SH-SY5Y (cell line): ENCODE results near the gene GRPR.

Source experiments
- GATA2 ChIP-seq: IDR thresholded peaks from 2 replicates; pipeline ENCODE4 v1.6.1; 2011; ENCODE audit warnings: mild to moderate bottlenecking, low read depth, low read length
- GATA3 ChIP-seq: IDR thresholded peaks from 2 replicates; pipeline ENCODE4 v1.6.1; 2011; ENCODE audit warnings: low read depth, mild to moderate bottlenecking, low read length, moderate library complexity

Gene GRPR

DNA sequence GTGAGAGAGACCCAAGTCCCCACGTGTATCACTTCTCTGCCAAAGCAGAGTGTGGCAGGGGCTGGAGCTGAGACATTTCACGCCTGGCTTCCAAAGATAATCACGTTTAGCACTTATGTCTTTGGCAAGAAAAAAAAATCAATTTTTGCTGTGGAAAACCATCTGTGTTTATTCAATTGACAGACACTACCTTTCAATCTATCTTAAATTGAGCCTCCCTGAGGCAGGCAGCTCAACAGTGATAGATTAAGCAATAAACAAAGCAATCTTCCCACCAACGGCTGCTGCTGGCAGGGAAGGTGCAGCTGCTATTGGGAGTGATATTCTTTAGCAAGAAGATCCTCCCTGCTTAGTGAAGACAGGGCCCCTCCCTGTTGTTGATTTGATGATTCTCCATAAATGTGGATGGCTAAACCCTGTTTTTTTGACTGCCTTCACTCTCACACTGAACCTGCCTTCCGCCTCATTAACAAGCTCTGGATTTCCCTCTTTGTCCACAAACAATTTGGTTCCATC is 32.3 kb downstream of the GRPR start:
- TF ChIP-seq GATA3 = no peak
- TF ChIP-seq GATA2 = no peak

DNA sequence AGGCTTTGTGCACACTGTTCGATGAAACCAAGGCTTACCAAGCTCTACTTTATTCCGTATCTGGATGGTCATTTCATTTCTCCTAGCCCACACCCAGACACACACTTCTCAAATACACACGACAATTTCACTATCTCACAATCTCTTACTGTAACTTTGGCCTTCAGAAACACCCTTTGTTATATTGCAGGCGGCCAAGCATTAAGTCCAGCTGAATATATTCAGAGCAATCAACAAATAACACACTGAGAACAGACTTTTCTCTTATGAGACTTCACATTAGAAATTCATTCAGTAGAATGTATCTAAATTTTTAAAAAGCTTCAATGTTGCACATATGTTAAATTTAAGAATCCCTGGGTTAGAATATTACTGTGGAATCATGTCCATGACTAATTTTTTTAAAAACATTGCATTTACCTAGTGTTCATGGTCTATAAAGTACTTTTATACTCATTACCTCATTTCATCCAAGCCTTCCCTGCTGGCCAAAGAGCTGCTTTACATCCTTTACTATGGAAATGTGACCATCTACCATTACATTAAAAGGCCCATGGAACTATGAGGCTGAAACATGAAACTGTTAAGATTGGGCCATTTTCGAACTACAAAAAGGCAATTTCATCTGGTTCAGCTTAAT is 33.4 kb downstream of the GRPR start:
- no peak for TF ChIP-seq GATA3
- TF ChIP-seq GATA2 = no peak

DNA sequence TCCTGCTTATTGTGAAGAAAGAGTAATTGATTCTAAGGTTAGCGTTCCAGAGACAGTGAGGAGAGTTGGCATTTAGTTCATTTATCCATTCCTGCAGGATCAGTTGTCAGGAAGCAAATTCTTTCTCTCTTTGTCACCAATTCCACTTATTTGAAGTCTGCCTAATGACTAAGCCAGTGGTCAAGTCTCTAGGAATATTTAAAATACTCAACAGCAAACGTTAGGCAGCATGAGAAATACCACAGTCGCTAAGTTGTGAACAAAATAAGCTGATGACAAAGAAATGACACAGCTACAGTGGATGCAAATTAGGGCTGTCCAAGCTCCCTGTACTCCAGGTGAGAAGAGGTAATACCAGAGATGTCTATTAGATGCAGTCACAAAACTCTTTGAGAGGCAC is 37.4 kb downstream of the GRPR start:
- TF ChIP-seq GATA3 = no peak
- TF ChIP-seq GATA2 = no peak

DNA sequence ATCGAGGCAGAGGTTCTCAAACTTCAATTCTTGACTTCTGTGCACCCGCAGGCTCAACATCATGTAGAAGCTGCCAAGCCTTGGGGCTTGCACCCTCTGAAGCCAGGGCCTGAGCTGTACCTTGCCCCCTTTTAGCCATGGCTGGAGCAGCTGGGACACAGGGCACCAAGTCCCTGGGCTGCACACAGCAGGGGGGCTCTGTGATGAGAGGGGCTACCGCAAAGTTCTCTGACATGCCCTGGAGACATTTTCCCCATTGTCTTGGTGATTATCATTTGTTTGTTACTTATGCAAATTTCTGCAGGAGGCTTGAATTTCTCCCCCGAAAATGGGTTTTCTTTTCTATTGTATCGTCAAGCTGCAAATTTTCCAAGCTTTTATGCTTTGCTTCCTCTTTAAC is 39.0 kb downstream of the GRPR start:
- TF ChIP-seq GATA2 (no peak), GATA3 (no peak)

DNA sequence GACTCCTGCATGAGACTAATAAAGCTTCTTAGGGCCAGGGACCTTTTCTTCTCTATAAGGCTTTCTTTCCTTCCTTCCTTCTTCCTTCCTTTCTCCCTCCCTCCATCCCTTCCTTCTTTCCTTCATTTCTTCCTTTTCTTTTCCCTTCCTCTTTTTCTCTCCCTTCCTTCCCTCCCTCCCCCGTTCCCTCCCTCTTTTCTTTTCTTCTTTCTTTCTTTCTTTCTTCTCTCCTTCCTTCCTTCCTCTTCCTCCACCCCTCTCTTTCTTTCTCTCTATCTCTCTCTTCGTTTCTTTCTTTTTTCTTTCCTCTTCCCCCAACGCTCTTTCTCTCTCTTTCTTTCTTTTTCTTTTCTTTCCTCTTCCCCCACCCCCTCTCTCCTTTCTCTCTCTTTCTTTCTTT is 41.4 kb downstream of the GRPR start:
- TF ChIP-seq GATA2 = no peak
- no peak for TF ChIP-seq GATA3

DNA sequence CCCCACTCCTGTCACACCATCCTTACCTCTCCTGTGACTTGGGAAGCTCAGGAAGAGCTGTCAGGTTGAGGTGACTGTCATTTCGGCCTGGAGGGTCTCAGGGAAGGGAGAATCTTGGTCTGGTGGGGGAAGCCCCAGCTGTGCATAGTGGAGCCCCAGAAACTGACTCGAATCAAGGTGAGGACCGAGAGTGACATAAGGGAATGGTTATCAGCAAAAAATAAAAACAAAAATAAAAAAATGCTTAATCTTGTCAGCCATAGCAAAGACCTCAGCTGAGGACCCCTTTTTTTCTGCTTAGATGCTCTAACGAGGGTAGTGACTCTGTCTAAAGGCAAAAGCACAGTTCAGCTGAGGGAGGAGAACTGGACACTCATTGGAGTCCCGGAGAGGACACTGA is 43.8 kb downstream of the GRPR start, which contains the start of gene MAGEB17:
TSS of gene MAGEB17 (plus strand) at position 301 of the 400 bp plus-strand sequence. CDS start 2,902 bp downstream, outside the sequence.
- TF ChIP-seq GATA3 (no peak), GATA2 (no peak)

DNA sequence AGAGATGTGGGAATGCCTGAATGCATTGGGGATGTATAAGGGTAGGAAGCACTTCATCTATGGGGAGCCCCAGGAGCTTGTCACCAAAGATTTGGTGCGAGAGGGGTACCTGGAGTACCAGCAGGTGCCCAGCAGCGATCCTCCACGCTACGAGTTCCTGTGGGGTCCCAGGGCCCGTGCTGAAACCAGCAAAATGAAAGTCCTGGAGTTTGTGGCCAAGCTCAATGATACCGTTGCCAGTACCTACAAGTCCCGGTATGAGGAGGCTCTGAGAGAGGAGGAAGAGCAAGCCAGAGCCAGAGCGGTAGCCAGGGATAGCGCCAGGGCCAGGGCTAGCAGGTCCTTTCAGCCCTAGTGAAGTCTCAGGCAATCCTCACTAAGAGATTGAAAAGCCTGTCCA is 47.7 kb downstream of the GRPR start:
- TF ChIP-seq GATA2 (no peak), GATA3 (no peak)

DNA sequence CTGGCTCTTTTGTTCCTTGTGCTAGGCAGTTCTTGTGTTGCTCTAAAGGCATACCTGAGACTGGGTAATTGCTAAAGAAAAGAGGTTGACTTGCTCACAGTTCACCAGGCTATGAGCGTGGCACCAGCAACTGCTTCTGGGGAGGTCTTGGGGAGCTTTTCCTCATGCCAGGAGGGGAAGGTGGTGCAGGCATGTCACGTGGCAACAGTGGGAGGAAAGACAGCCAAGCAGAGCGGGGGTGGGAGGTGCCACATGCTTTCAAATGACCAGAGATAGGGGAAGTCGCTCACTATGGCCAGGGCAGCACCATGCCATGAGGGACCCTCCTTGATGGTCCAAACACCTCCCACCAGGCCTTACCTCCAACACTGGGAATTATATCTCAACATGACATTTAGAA is 48.6 kb downstream of the GRPR start:
- no peak for TF ChIP-seq GATA3
- TF ChIP-seq GATA2 = no peak

DNA sequence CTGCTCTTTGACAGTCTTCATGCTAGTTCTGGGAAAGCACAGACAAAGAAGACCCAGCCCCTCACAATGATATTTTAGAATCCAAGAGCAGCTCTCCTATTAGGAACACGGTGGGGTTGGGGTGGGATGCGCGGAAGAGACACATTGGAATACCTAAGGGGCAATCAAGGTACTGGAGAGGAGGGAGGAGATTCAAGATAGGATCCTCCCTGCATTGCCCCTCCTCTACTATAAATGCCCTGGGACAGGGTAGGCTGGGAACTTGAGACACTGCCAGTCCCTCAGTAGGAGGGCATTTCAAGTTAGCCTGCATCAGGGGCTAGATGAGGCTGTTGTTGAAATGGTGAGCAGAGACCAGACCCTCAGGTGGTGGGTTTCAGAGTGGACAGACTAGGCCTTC is 49.0 kb downstream of the GRPR start:
- TF ChIP-seq GATA3 = no peak

DNA sequence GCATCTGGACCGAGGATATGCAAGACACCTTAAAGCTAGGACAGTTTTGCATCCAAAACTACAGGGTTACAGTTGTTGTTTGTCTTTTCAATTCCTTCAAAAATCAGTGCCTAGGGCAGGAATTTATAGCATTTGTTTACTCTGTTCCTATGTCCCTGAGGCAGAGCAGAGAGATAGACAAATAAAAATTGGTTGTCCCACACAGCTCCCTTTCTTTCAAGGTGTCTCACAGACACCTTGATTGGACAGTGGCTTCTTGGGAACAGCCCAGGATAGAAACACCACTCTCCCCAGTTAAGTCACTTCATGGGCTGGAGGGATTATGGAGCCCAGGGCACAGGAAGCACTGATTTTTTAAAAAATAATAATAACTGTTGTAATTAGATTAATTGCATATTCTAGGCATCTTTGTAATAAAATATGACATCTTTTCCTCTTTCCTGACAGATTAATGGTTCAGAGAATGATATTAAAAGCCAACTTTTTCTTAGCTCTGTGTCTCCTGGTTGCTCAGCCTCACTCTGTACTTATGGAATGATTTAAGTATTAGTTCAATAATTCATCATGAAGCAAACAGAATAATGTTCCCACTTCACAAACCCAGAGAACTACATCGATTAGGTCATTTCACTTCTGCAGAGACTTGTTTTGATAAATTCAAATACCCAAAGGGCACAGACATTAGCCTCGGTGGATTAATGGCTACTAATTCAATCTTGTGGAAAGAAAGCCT is 52.1 kb downstream of the GRPR start:
- TF ChIP-seq GATA3 (no peak), GATA2 (no peak)

DNA sequence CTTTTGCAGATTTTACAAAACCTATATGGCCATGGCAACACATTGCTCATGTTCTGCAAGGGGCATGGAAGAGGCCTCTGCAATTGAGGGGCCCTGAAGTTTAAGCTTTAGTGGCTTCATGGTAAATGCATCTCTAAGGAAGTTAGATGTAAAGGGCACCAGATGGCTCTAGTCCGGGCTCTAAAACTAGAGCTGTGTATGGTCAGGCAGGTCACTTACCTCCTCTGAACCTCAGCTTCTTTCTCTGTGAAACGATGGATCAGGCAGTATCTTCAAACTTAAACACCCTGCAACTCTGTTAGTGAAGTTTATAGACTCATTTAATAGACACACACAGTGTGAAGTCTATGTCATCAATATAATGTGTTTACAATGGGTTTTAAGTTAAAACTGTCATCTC is 53.9 kb downstream of the GRPR start:
- TF ChIP-seq GATA3 = no peak
- no peak for TF ChIP-seq GATA2

DNA sequence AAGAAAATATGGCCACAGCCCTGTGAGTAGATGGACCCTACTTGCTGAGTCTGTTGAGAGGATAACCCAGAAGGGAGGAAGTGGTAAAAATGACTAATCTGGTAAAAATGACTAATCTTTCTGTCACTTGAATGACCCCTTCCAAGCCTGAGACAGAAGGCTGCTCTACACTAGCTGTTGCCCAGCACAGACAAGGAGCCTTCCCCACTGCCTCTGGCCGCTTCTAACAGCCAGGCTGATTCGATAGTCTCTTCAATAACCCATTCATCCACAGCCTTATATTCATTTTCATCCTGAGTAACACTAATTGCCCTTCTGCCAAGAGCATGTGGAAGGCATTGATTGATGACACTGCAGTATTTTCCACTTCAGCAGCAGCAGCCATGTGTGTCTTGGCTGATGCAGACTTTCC is 62.4 kb downstream of the GRPR start:
- TF ChIP-seq GATA2 (no peak), GATA3 (no peak)

DNA sequence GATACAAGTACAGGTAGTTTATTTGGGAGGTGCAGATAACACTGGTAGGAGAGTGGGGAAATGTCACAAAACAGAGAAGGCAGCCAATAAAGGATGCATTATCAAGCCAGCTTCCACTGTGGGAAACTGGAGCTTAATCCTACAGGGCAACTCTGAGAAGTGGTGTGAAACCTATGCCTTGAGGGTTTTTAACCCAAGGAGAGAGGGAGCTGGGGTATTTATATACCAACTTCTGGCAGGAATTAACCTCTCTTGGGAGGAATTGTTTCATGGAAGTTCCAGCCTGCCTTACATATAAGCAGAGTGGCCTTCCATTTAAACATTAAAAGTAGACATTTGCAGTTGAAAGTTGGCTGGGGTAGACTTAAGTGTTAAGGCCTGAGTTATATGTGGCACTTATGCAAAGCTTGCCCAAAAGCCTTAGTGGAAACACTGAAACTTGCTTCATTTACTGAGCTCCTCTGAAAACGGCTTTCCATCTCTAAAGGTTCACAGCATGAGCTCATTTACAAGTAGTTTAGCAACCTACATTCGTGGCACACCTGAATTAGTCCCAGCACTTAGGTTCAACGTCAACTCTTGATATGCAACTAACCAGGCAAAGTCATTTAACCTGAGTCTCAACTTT is 63.1 kb downstream of the GRPR start:
- TF ChIP-seq GATA3 (no peak), GATA2 (no peak)

DNA sequence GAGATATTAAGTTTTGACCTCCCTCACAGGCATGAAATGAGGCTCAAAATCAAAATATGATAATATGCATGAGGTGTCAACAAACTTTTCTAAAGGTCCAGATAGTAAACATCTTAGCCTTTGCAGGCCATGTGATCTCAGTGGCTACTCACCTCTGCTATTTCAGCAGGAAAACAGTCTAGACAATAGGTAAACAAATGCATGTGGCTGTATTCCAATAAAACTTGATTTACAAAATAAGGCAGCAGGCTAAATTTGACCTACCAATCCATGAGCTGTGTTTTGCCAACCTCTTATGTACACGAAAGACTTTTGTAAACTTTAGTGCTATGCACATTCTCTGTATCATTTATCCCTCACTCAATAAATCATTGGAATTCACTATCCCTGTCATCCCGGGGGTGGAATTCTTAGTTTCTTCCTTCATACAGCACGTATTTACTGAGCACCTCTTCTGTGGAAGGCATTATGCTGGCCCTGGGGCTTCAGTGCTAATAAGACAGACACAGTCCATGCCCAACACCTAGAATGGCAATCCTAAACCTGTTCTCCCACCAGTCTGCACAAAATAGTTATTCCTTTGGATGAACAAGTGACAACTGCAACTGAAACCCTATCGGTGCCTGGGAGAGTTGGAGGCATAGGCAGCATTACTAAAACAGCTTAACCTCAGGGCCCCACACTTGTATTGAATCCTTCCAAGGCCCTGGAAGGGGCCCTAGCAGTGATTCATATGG is 63.8 kb downstream of the GRPR start:
- no peak for TF ChIP-seq GATA3
- no peak for TF ChIP-seq GATA2
